Measurements from ENCODE around the gene GRIK3.
"Not testable (repeated sequence)": the region's sequence is repeated elsewhere in the genome, so short reads cannot be mapped to it uniquely, and the experiment has no call there.

GRIK3 gene

GRCh38 chr1:36909359-36909758 lies 125.0 kb downstream of the GRIK3 start:
- DNase-seq (ENCODE audit: low spot score) = not testable (repeated sequence)

DNA sequence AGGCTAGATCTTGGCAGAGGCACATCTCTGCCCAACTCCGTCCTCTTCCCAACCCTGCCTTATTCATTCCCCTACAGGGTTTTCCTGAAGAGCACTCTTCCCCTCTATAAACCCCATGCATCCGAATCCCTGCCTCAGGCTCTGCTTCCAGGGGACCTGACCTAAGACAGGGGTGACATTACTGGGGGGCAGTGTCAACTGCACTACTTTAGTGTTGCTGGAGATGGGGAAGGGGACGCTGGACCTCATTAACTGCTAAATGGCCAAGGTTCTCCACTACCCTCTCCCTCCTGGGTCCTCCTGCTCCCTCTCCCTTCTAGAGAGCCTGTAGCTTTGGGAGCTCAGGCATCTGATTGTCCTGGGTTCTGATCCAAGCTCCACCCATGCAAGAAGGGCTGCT lies 126.2 kb downstream of the GRIK3 start:
- no peak for DNase-seq (ENCODE audit: low spot score)

- no peak for DNase-seq (ENCODE audit: low spot score)
Measured at GRCh38 chr1:36906555-36906954, 127.8 kb downstream of the GRIK3 start.

- no peak for DNase-seq (ENCODE audit: low spot score)
Measured at GRCh38 chr1:36905941-36906340, 128.4 kb downstream of the GRIK3 start.

GRCh38 chr1:36900128-36900527 lies 134.2 kb downstream of the GRIK3 start:
- no peak for DNase-seq (ENCODE audit: low spot score)

- not testable (repeated sequence) for DNase-seq (ENCODE audit: low spot score)
Measured at GRCh38 chr1:36897813-36898212, 136.5 kb downstream of the GRIK3 start.

GRCh38 chr1:36894824-36895223 lies 139.5 kb downstream of the GRIK3 start:
- no peak for DNase-seq (ENCODE audit: low spot score)

GRCh38 chr1:36890776-36891175 lies 143.5 kb downstream of the GRIK3 start:
- DNase-seq (ENCODE audit: low spot score) = no peak

DNA sequence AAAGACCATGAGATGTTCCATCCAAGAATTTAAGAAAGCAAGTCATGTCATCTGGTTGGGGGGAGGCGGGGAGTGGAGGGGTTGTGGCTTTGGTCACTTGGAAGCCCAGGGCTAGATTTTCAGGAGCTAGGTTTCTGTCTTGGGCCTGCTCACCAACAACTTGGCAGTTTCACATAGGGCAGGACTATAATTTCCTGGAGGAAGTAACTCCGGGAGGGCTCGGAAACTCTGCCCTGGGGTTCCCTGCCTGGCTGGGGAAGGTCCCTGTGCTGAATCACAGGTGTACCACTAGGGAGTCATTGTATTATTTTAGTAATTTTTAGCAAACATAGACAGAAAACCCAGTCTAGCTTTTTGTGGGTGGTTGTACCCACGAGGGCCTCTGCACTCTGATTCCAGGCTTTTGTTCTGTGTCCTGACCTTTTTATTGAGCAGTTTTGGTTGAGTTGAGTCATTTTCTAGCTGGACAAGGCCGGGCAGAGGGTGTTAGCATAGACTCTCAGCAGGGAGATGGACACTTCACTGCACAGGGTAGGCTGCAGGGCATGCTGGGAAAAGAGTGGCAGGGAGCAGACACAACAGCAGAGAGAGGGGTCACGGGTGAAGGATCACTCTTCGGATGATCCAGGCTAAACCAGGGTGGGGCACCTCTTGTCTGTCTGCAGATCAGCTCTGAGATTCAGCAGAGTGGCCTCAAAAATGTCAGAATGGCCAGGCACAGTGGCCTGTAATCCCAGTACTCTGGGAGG lies 144.7 kb downstream of the GRIK3 start:
- no peak for DNase-seq (ENCODE audit: low spot score)

DNA sequence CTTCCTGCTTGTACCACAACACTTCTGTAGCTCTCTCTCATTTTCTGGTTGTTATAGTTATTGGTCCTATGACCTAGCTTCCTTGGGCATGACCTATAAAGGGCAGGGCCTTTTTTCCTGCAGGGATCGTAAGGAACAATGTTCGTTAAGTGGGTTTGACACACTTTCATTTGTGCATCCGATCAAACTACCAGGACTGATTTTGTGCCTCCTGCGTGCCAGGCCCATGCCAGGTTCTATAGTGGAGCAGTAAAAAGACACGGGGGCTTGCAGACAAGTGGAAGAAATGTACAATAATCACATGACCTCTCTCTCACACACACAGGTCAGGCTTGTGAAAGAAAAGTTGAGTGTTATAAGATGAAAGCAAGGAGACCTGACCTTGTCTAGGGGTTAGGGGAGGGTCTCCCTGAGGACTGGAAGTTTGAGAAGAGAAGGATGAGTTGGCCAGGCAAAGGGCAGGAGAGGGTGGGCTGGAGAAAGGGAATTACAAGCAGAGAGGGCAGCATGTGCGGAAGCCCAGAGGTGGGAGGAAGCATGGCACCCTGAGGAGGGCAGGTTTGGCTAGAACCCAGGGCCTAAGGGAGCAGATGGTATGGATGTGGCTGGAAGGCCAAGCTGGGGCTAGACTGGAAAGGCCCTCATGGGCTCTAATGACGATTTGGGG lies 145.4 kb downstream of the GRIK3 start:
- no peak for DNase-seq (ENCODE audit: low spot score)

GRCh38 chr1:36885540-36886357 lies 148.6 kb downstream of the GRIK3 start:
- no peak for DNase-seq (ENCODE audit: low spot score)

GRCh38 chr1:36884801-36885200 lies 149.5 kb downstream of the GRIK3 start:
- DNase-seq (ENCODE audit: low spot score) = no peak

DNA sequence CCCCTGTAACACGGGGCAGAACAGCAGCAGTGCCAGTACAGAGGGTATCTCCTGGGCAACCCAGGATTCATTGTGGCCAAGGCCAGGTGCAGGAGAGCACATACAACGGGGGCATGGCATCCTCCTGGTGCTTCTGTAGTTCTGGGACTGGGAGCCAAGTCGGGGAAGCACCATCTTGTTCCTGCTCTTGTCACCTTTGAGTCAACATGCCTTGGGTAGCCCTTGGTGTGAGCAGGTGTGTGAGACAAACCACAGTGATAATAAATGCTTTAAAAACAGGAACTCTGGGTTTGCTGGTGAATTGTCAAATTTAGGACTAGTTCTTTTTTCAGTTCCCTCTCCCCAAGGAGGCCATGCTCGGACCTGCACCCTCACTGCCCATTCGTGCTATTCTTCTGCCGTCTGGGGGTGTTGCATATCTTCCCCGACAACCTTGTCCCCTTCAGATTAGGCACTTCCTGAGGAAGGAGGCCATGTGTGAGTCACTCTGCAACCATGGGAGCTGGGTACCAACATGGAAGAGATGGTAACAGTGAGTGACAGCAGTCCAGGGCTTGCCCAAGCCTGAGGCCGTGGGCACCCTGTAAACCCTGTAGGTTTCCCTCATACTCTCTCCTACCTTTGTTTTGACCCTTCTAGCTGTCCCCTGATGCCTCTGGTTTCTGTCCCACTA lies 150.2 kb downstream of the GRIK3 start:
- DNase-seq (ENCODE audit: low spot score) = peak; percentile 19

- DNase-seq (ENCODE audit: low spot score) = no peak
Measured at GRCh38 chr1:36883315-36883949, 150.9 kb downstream of the GRIK3 start.

DNA sequence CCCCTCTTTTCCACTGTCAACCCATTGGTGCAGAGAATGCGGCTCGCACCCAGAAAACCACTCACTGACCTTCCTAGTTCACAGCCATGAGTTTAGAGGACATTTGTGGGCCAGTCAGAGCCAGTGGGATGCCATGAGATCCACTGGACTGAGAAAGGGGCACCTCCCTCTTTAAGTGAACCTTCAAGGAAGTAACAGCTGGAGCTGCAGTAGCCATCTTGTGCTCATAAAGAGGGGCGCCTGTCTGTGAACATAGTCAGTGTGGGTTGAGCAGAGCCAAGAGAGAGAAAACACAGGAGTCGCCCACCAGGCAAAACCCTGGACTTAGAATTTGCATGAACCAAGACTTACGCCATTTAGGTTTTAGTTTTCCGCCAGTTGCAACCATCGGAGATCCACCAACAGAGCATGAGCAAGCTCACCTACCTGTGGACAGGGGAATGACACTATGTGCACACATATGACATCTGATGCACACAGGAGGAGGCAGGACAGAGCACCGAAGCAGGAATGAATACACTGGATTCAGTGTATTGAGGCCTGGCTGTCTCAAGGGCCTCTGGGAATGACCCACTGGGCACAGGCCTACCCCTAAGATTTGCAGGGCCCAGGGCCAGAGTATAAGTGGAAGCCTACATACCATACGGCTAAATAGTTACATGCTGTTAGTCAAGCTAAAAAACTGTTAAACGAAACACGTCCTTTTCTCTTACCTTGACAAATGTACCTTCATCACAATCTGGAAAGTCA lies 151.6 kb downstream of the GRIK3 start:
- DNase-seq (ENCODE audit: low spot score) = no peak

- DNase-seq (ENCODE audit: low spot score) = no peak
Measured at GRCh38 chr1:36881541-36881940, 152.8 kb downstream of the GRIK3 start.

DNA sequence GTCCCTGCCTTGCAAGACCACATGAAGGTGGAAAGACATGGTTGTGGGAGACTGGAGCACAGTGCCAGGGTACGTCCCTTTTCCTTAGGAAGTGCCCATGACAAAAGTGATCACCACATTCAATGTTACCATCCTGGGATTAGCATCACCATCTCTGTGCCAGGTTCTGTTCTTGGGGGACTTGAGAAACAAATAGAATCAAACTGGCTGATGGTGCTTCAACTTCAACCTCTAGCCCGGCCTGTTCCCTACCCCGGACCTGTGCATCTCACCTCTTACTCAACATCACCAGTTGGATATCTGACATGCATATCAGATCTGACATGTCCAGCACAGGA lies 153.3 kb downstream of the GRIK3 start:
- no peak for DNase-seq (ENCODE audit: low spot score)

DNA sequence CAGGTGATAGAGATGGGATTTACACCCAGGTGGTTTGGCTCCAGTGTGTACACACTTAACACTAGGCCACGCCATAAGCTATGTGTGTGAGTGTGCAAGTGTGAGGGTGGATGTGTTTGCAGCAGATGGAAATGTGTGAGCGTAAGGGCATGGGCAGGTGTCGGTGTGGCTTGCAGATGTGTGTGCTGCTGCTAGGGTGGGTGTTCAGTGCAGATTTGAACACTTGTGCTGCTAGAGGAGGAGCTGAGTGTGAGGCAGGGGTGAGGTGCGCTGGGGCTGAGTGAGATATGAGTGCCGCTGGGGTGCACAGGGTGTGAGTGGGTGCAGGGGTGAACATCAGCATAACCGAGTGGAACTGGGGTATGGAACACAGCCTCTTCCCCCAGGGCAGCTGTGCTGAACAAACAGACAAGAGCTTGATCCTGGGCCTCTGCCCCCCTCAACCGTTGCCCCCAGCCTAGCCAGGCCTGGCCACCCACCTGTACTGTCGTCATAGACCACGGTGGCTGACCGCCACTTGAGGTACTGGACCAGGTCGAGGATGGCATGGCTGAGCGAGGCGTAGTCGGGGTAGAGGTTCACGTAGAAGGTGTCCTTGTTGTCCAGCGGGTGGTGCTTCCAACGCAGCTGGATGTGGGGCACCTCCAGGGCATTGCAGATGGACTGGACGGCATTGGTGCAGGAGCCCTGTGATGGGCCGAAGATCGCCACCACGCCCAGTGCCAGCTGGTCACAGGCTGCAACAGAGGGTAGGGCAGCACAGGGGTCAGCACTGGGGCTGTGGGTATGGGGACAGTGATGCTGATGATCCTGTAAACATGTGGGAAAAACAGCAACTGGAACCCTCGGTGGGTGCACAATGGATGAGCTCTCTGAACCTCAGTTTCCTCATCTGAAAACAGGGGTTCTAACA lies 153.9 kb downstream of the GRIK3 start:
- no peak for DNase-seq (ENCODE audit: low spot score)

DNA sequence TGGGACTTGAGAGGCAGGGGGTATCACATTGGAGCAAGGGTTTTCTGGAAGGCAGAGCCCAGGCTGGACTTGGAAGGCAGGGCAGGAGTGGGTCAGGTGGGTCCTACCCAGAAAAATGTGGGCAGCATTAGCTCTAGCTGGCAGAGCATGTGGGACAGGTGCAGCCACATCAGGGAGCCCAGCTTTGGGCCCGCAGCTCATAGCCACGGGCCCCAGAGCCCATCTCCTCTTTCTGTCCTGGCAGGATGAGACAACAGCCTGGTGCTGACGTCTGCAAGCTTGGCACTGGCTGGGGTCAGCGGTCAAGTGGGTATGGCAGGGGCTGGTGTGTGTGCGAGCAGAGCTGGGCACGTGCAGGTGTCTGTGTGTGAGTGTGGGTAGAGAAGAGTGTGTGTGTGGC lies 154.7 kb downstream of the GRIK3 start:
- no peak for DNase-seq (ENCODE audit: low spot score)

DNA sequence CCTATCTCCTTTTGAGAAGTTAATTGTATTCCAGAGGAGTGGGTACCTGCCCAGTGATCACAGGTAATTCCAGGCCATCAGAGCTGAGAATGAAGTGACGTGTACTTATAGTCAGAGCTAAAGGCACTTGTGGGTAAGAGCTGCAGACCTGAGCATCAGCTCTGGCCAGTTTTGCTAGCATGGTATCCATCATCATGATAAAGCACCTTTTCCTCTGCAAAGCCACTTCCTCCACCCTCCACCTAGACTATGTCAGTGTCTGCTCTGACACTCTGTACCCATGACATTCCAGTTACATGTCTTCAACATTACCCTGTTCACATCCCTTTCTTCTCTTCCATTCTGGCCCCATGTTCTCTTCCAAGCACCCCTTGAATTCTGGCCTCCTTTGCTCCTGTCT lies 157.3 kb downstream of the GRIK3 start:
- DNase-seq (ENCODE audit: low spot score) = no peak
